Measurements from ENCODE around the gene C5orf52.
"Not testable (repeated sequence)": the region's sequence is repeated elsewhere in the genome, so short reads cannot be mapped to it uniquely, and the experiment has no call there.

Gene C5orf52

DNA sequence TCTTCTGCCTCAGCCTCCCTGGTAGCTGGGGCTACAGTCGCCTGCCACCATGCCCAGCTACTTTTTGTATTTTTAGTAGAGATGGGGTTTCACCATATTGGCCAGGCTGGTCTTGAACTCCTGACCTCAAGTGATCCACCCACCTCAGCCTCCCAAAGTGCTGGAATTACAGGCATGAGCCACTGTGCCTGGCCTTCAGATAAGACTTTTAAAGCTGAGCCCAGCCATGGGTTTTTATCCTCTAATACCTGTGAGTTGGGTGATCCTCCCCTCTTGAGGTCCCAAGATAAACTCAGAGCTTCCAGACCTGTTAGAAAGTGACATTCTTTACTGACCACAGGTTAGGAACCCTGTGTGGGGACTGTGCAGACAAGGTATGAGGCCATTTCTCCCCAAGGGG, 56.5 kb downstream of the C5orf52 start:
- not testable (repeated sequence) for DNase-seq
